Endothelial cell of umbilical vein (primary cell): ENCODE data around the gene LBR. TPM values are rescaled to one million over a fixed set of nuclear protein-coding genes. Genes with fewer than 3 reads are reported as not detected.

Experiments used
- BruUV-seq: library from RNA; stranded (reverse); fragments of 400-500 nt; replicated peaks from 2 replicates; lab custom pipeline; 2021; lab: Mats Ljungman, UMichigan
- CTCF ChIA-PET: fragments of 300-600, 350-600 bp; sonication (Branson Sonifier 250); formaldehyde crosslinking; loops from one replicate; lab custom pipeline; 2021; ENCODE audit warnings: antibody characterized with exemption, inconsistent platforms; lab: Charles Lee
- POLR2A ChIA-PET: fragments of 300-600, 350-600 bp; sonication (Branson Sonifier 250); formaldehyde crosslinking; loops from one replicate; lab custom pipeline; 2021; ENCODE audit warnings: antibody characterized with exemption, inconsistent platforms; lab: Charles Lee
- DNase-seq: peaks from one replicate; pipeline ENCODE4 v3.0.0-alpha.2; 2011; ENCODE audit warnings: low read depth, low spot score
- FAIRE-seq: peaks from 2 replicates; lab custom pipeline; 2011; peaks lifted over from hg19 to GRCh38; lab: Jason Lieb, UNC
- H2AFZ ChIP-seq: 2 replicates; pipeline ENCODE4 v1.6.0; 2012; ENCODE audit warnings: low read depth, low read length, control low read depth, inconsistent platforms
- H3K27ac ChIP-seq: 2 replicates; pipeline ENCODE4 v1.5.1; 2011; ENCODE audit warnings: low read depth, mild to moderate bottlenecking, control low read depth, low read length, moderate library complexity; ENCODE audit not compliant: insufficient read depth
- H3K27me3 ChIP-seq, 2 experiments: 2 replicates each; pipeline versions ENCODE4 v1.6.0 to v1.6.1; 2011; ENCODE audit warnings: low read length in 2 of 2, mixed read lengths in 1 of 2; ENCODE audit not compliant: control insufficient read depth in 2 of 2, insufficient read depth in 2 of 2
- H3K36me3 ChIP-seq, 2 experiments: 2 replicates in 1 of 2; 3 replicates in 1 of 2; pipeline ENCODE4 v1.5.1; 2011; ENCODE audit warnings: low read length in 2 of 2, mild to moderate bottlenecking in 1 of 2, moderate library complexity in 1 of 2; ENCODE audit not compliant: control insufficient read depth in 2 of 2, insufficient read depth in 2 of 2; ENCODE audit errors: extremely low read depth in 1 of 2
- H3K4me1 ChIP-seq: 3 replicates; pipeline ENCODE4 v1.5.1; 2011; ENCODE audit warnings: mild to moderate bottlenecking, low read length; ENCODE audit not compliant: control insufficient read depth, insufficient read depth; ENCODE audit errors: extremely low read depth
- H3K4me2 ChIP-seq: 2 replicates; pipeline ENCODE4 v1.6.1; 2011; ENCODE audit warnings: low read length, control low read depth, mixed read lengths; ENCODE audit not compliant: insufficient read depth
- H3K4me3 ChIP-seq, 3 experiments: fragments of 200-600 bp in 1 of 3; sonication (generic), shearing (Covaris generic) in 1 of 3; replicated peaks in 1 of 3; 2 replicates each; pipeline ENCODE4 v1.5.1; 2011 to 2016; ENCODE audit warnings: control low read depth in 3 of 3, low read length in 3 of 3, mild to moderate bottlenecking in 2 of 3, inconsistent platforms in 1 of 3, low read depth in 1 of 3, moderate library complexity in 1 of 3; ENCODE audit not compliant: insufficient read depth in 1 of 3
- H3K79me2 ChIP-seq: 2 replicates; pipeline ENCODE4 v1.6.0; 2012; ENCODE audit warnings: low read length, inconsistent platforms; ENCODE audit not compliant: control insufficient read depth, insufficient read depth
- H3K9ac ChIP-seq: replicated peaks from 2 replicates; pipeline ENCODE3; 2011; ENCODE audit warnings: low read length, control low read depth; ENCODE audit not compliant: insufficient read depth; ENCODE audit errors: extremely low read depth
- H3K9me1 ChIP-seq: replicated peaks from 3 replicates; pipeline ENCODE4 v1.6.0; 2011; ENCODE audit warnings: mild to moderate bottlenecking, low read length; ENCODE audit not compliant: control insufficient read depth, insufficient read depth; ENCODE audit errors: extremely low read depth
- H3K9me3 ChIP-seq: replicated peaks from 2 replicates; pipeline ENCODE4 v1.5.1; 2012; ENCODE audit warnings: low read length, inconsistent platforms; ENCODE audit not compliant: control insufficient read depth, insufficient read depth
- H4K20me1 ChIP-seq: replicated peaks from 2 replicates; pipeline ENCODE3; 2011; ENCODE audit warnings: mild to moderate bottlenecking, low read length; ENCODE audit not compliant: control insufficient read depth, insufficient read depth; ENCODE audit errors: extremely low read depth
- CTCF ChIP-seq, 2 donors: IDR thresholded peaks; 1 replicate in 1 of 2; 2 replicates in 1 of 2; pipeline ENCODE4 v1.5.1; 2011; ENCODE audit warnings: low read length in 2 of 2, mild to moderate bottlenecking in 2 of 2, moderate library complexity in 2 of 2, control low read depth in 1 of 2, inconsistent platforms in 1 of 2, low read depth in 1 of 2; ENCODE audit not compliant: insufficient read depth in 1 of 2; ENCODE audit errors: extremely low read depth in 1 of 2
- FOS ChIP-seq: IDR thresholded peaks from 2 replicates; pipeline ENCODE4 v1.6.1; 2011; ENCODE audit warnings: mild to moderate bottlenecking, low read length, moderate library complexity, borderline replicate concordance; ENCODE audit not compliant: insufficient read depth
- GATA2 ChIP-seq: IDR thresholded peaks from 2 replicates; pipeline ENCODE4 v1.7.0; 2011; ENCODE audit warnings: low read depth, mild to moderate bottlenecking, moderate library complexity, mixed read lengths, low read length; ENCODE audit not compliant: insufficient read length, insufficient read depth
- JUN ChIP-seq: IDR thresholded peaks from 2 replicates; pipeline ENCODE4 v1.6.1; 2011; ENCODE audit warnings: borderline replicate concordance, low read depth; ENCODE audit not compliant: insufficient read length, insufficient read depth
- MAX ChIP-seq: IDR thresholded peaks from 2 replicates; pipeline ENCODE4 v1.6.1; 2011; ENCODE audit not compliant: insufficient read depth, insufficient read length
- MYC ChIP-seq: IDR thresholded peaks from one replicate; pipeline ENCODE4 v1.6.1; 2011; ENCODE audit warnings: mild to moderate bottlenecking, low read depth, low read length
- POLR2A ChIP-seq: IDR thresholded peaks from 2 replicates; pipeline ENCODE4 v1.6.1; 2012; ENCODE audit warnings: low read depth, mild to moderate bottlenecking, control low read depth, low read length
- POLR2AphosphoS5 ChIP-seq: IDR thresholded peaks from 2 replicates; pipeline ENCODE4 v1.6.1; 2012; ENCODE audit warnings: low read depth, mild to moderate bottlenecking, control low read depth, low read length, moderate library complexity; ENCODE audit not compliant: insufficient read depth
- dilution Hi-C: fragments of 300-500 bp; cut with MboI; formaldehyde crosslinking; loops from one replicate; pipeline ENCODE4 v1.15.0; 2019; ENCODE audit warnings: low sequenced_read_pairs; ENCODE audit not compliant: extremely low pct_ligation_motif_present
- intact Hi-C: fragments of 100-400 bp; cut with micrococcal nuclease; formaldehyde crosslinking; loops from one replicate; pipeline ENCODE4 v1.10.0; 2022
- polyA plus RNA-seq, 4 experiments: library from polyadenylated mRNA; depleted of rRNA in 3 of 4; stranded (reverse) in 3 of 4; unstranded in 1 of 4; fragments of >200 nt; gene quantifications; 2 replicates each; pipeline versions ENCODE4 v1.2.1 to v1.2.3, GENCODE V29; 2011 to 2012; ENCODE audit warnings: missing spikeins in 1 of 4
- total RNA-seq: library from RNA; stranded (reverse); gene quantifications from 2 replicates; pipeline ENCODE4 v1.2.3, GENCODE V29; 2021

Gene LBR
- total and polyA plus RNA-seq, 2 donors (not counting 3 experiments of a cell fraction or from before 2014, with no cell fraction given) = 53.9 to 119 TPM

DNA sequence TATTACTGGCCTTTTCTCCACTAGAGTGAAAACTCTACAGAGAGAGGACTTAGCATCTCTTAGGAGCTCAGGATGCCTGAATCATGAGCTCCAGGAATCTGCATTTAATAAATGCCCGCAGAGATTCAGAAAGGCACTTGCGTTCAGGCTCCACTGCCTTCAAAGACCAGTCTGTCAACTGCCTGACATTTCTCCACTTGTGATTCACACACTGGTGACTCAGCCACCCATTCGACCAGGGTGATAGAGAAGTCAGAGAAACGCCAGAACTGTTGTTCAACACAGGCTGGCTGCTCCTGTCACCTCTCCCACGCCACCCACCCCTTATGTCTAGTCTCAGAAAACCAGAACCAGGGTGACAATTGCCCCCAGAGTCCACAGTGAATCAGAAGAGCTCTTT, 26.9 kb upstream of the LBR start:
- Histone ChIP-seq H3K4me2 (no peak overlapping the region), H3K4me1 (peaks cover 10% of the 10 kb centered on the region), H2AFZ (no peak overlapping the region), H3K27me3 (no peaks in the 10 kb centered on the region), H3K4me3 (no peak overlapping the region), H3K36me3 (no peaks in the 10 kb centered on the region), H3K9me3 (no peaks in the 10 kb centered on the region), H3K9ac (no peak overlapping the region), H3K9me1 (no peaks in the 10 kb centered on the region), H3K27ac (no peak overlapping the region), H3K79me2 (no peaks in the 10 kb centered on the region), H4K20me1 (no peaks in the 10 kb centered on the region)
- CTCF ChIA-PET = interaction anchor here (1.2 kb wide), 1 partner anchor 13 kb away, joined by 3 read pairs; no protein-coding TSS in a partner anchor
- TF ChIP-seq JUN (peak; percentile 41), MYC (no peak), FOS (peak; percentile 83)
- POLR2A ChIA-PET = no interaction called here
- no TSS peak for BruUV-seq
- DNase-seq = peak; percentile 75
- dilution Hi-C loops (no loop called here), intact Hi-C loops (no loop called here)
- peak; percentile 94 for FAIRE-seq

- Histone ChIP-seq H3K4me1 (peaks cover 10% of the 10 kb centered on the region), H3K9ac (no peak overlapping the region), H3K36me3 (no peaks in the 10 kb centered on the region), H4K20me1 (no peaks in the 10 kb centered on the region), H2AFZ (no peak overlapping the region), H3K79me2 (no peaks in the 10 kb centered on the region), H3K27me3 (no peaks in the 10 kb centered on the region), H3K9me3 (no peaks in the 10 kb centered on the region), H3K4me3 (no peak overlapping the region), H3K9me1 (no peaks in the 10 kb centered on the region), H3K27ac (no peak overlapping the region), H3K4me2 (no peak overlapping the region)
- POLR2A ChIA-PET = no interaction called here
- CTCF ChIA-PET = interaction anchor here (1.2 kb wide), 1 partner anchor 14 kb away, joined by 3 read pairs; no protein-coding TSS in a partner anchor
- dilution Hi-C loops = no loop called here
- DNase-seq (peak; percentile 43), FAIRE-seq (no peak)
- TF ChIP-seq POLR2A (no peak), MYC (no peak), GATA2 (no peak), MAX (no peak), POLR2AphosphoS5 (no peak), JUN (no peak), CTCF (IDR thresholded peaks at IDR 0.05; ENCODE audit: extremely low read depth in 1 of 2, insufficient read depth in 1 of 2, low read depth in 1 of 2, low read length in 2 of 2) (no peak), FOS (no peak)
- BruUV-seq = no TSS peak
- intact Hi-C loops = no loop called here
Measured at GRCh38 chr1:225453797-225454648, 26.2 kb upstream of the LBR start.
